Panc1 (cell line): Measurements from ENCODE around the gene CCDC141. TPM values are rescaled to one million over a fixed set of nuclear protein-coding genes. Genes with fewer than 3 reads are reported as not detected.

ENCODE experiments used
- ATAC-seq: fragments of 200-7000 bp; cut with Tn5 transposase; 2 replicates; pipeline ENCODE4 v1.9.1; 2020; ENCODE audit warnings: mild to moderate bottlenecking, moderate library complexity
- BruUV-seq: library from RNA; stranded (reverse); fragments of 400-500 nt; replicated peaks from 2 replicates; lab custom pipeline; 2021; lab: Mats Ljungman, UMichigan
- CTCF ChIA-PET: fragments of 300-600 bp; sonication (Branson Sonifier 250); formaldehyde crosslinking; loops from one replicate; lab custom pipeline; 2022; ENCODE audit warnings: antibody characterized with exemption; lab: Charles Lee
- POLR2A ChIA-PET: fragments of 300-600 bp; sonication (Branson Sonifier 250); formaldehyde crosslinking; loops from one replicate; lab custom pipeline; 2022; ENCODE audit warnings: antibody characterized with exemption; lab: Charles Lee
- DNase-seq: peaks from one replicate; pipeline ENCODE4 v3.0.0-alpha.2; 2010; ENCODE audit warnings: low read depth, low spot score
- H3K27ac ChIP-seq: 2 replicates; pipeline ENCODE4 v1.5.1; 2011; ENCODE audit warnings: mild to moderate bottlenecking, low read length, inconsistent platforms
- H3K27me3 ChIP-seq: fragments of 200-500 bp; sonication (Bioruptor generic); 2 replicates; pipeline ENCODE4 v1.6.0; 2014; ENCODE audit warnings: low read length, inconsistent platforms; ENCODE audit not compliant: control insufficient read depth, insufficient read depth
- H3K36me3 ChIP-seq: fragments of 200-500 bp; sonication (Bioruptor generic); 2 replicates; pipeline ENCODE4 v1.5.1; 2014; ENCODE audit warnings: inconsistent platforms, mild to moderate bottlenecking, low read length, moderate library complexity; ENCODE audit not compliant: control insufficient read depth, insufficient read depth
- H3K4me1 ChIP-seq: 2 replicates; pipeline ENCODE4 v1.5.1; 2011; ENCODE audit warnings: inconsistent platforms, mild to moderate bottlenecking, low read length, moderate library complexity; ENCODE audit not compliant: control insufficient read depth, insufficient read depth
- H3K4me3 ChIP-seq, 2 experiments: 2 replicates each; pipeline ENCODE4 v1.5.1; 2011 to 2012; ENCODE audit warnings: low read depth in 2 of 2, low read length in 2 of 2, mild to moderate bottlenecking in 2 of 2, inconsistent platforms in 1 of 2, moderate library complexity in 1 of 2
- H3K9me3 ChIP-seq: fragments of 200-500 bp; sonication (Bioruptor generic); 2 replicates; pipeline ENCODE4 v1.5.1; 2014; ENCODE audit warnings: low read depth, mild to moderate bottlenecking, inconsistent platforms, low read length, moderate library complexity; ENCODE audit not compliant: control insufficient read depth, insufficient read depth
- CTCF ChIP-seq: fragments of 450-650 bp; IDR thresholded peaks from 2 replicates; pipeline ENCODE4 v1.5.1; 2017; ENCODE audit warnings: mild to moderate bottlenecking
- POLR2AphosphoS5 ChIP-seq: IDR thresholded peaks from 2 replicates; pipeline ENCODE4 v1.6.1; 2012; ENCODE audit warnings: mild to moderate bottlenecking, low read depth, low read length, moderate library complexity
- REST ChIP-seq, 2 experiments: IDR thresholded peaks; 2 replicates each; pipeline ENCODE4 v1.6.1; 2011 to 2012; ENCODE audit warnings: low read depth in 2 of 2, control low read depth in 1 of 2, low read length in 1 of 2, mild to moderate bottlenecking in 1 of 2, moderate library complexity in 1 of 2; ENCODE audit not compliant: insufficient read depth in 1 of 2
- TCF7L2 ChIP-seq: IDR thresholded peaks from 2 replicates; pipeline ENCODE4 v1.6.1; 2011; ENCODE audit warnings: mild to moderate bottlenecking, low read depth, low read length, inconsistent platforms
- in situ Hi-C: cut with HindIII; loops from 2 replicates; pipeline ENCODE4 v1.10.0; 2016; ENCODE audit warnings: low sequenced_read_pairs, low pct_unique_long_range_greater_than_20kb
- intact Hi-C: fragments of 100-400 bp; cut with micrococcal nuclease; formaldehyde crosslinking; loops from one replicate; pipeline ENCODE4 v1.10.0; 2022; ENCODE audit not compliant: unreplicated experiment
- total RNA-seq: library from RNA; stranded (reverse); gene quantifications from one replicate; pipeline ENCODE4 v1.2.1, GENCODE V29; 2021; ENCODE audit not compliant: unreplicated experiment

CCDC141 gene
- total RNA-seq, 1 experiment from 2014 or later = 0.10 TPM

- in situ Hi-C loops = no loop called here
- no peaks in the 10 kb centered on the region for H3K36me3 ChIP-seq
- H3K9me3 ChIP-seq = no peaks in the 10 kb centered on the region
- no peak for DNase-seq
- CTCF ChIA-PET = no interaction called here
- POLR2A ChIA-PET = no interaction called here
- H3K4me1 ChIP-seq = no peaks in the 10 kb centered on the region
- no peaks in the 10 kb centered on the region for H3K27me3 ChIP-seq
- no peak for TF ChIP-seq REST (IDR thresholded peaks at IDR 0.05; ENCODE audit: insufficient read depth in 1 of 2, low read depth in 2 of 2, low read length in 1 of 2)
- no peak for TF ChIP-seq CTCF
- TF ChIP-seq TCF7L2 = no peak
- no peak for TF ChIP-seq POLR2AphosphoS5
- H3K4me3 ChIP-seq = no peak overlapping the region
- no peak overlapping the region for H3K27ac ChIP-seq
- BruUV-seq = no TSS peak
- ATAC-seq = no peak
- intact Hi-C loops = no loop called here
These were observed 98.5 kb downstream of the CCDC141 start for GRCh38 chr2:178951266-178952006.

GRCh38 chr2:178949584-178949983 is 100.4 kb downstream of the CCDC141 start:
- BruUV-seq = no TSS peak
- no peak for ATAC-seq
- intact Hi-C loops (no loop called here), in situ Hi-C loops (no loop called here)
- no peaks in the 10 kb centered on the region for H3K27me3 ChIP-seq
- ChIA-PET POLR2A (no interaction called here), CTCF (no interaction called here)
- no peak for DNase-seq
- H3K4me1 ChIP-seq = no peaks in the 10 kb centered on the region
- no peak for TF ChIP-seq CTCF
- TF ChIP-seq REST (IDR thresholded peaks at IDR 0.05; ENCODE audit: insufficient read depth in 1 of 2, low read depth in 2 of 2, low read length in 1 of 2) = no peak
- H3K9me3 ChIP-seq = no peaks in the 10 kb centered on the region
- no peak overlapping the region for H3K4me3 ChIP-seq
- H3K27ac ChIP-seq = no peak overlapping the region
- no peaks in the 10 kb centered on the region for H3K36me3 ChIP-seq
